ENCODE data around the gene PPP1R37. TPM values are rescaled to one million over a fixed set of nuclear protein-coding genes. Genes with fewer than 3 reads are reported as not detected.

The PPP1R37 gene
- total and polyA plus RNA-seq, 2 of the 13 experiments (the other 11 are each of a cell fraction or from before 2014, with no cell fraction given) = 9.0 to 14.3 TPM

DNA sequence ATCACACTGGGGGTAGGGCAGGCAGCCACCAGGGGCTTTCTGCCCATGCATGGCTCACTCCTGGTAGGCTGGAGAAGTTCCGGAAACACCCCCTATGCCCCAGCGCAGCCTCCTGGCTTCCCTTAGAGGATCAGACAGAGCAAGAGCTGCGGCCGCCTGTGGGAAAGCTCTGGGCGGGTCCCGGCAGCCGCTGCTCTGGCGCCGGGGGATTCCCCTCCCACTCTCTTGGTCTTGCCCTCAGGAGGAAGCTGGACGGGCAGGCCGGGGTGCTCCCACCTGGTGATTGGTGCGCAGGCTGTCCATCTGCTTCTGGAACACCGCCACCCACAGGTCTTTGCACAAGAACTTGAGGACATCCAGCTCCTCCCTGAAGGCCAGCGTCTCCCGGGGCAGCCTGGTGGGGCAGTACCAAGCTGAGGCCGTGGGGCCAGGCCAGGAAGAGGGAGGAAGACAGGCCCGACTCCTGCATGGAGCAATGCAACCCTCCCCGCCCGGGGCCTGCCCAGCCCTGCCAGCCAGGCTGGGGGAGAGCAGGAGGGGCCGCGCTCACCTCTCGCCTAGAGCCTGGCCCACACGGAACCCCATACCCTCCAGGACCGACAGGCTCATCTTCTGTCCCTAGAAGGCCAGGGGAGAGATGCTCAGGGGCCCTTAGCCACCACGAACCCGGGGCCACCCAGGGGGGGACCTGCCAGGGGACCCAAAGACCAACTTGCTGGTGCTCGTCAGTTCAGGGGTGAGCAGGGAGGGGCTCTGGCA, 71.8 kb downstream of the PPP1R37 start (continued):
- TF ChIP-seq ZNF609 (CRISPR knock-in tag; IDR thresholded peaks at IDR 0.05; ENCODE audit: borderline replicate concordance) (no peak), ZMAT5 (CRISPR knock-in tag; IDR thresholded peaks at IDR 0.05; ENCODE audit: borderline replicate concordance, low read depth) (no peak), MTA1 (CRISPR knock-in tag; IDR thresholded peaks at IDR 0.05; ENCODE audit: borderline replicate concordance) (no peak), KLF16 (CRISPR knock-in tag; IDR thresholded peaks at IDR 0.05) (no peak), ZNF136 (CRISPR knock-in tag; IDR thresholded peaks at IDR 0.05; ENCODE audit: low read depth) (no peak), STAT5B (CRISPR knock-in tag; IDR thresholded peaks at IDR 0.05) (no peak), REL (CRISPR knock-in tag; conservative IDR thresholded peaks at IDR 0.05) (no peak), ZNF766 (CRISPR knock-in tag; IDR thresholded peaks at IDR 0.05; ENCODE audit: borderline replicate concordance) (no peak), NFYB (CRISPR knock-in tag; IDR thresholded peaks at IDR 0.05) (peak; percentile 80), POLR2AphosphoS5 (IDR thresholded peaks at IDR 0.05; ENCODE audit: low read depth, low read length) (no peak), CCAR2 (optimal IDR thresholded peaks at IDR 0.05; ENCODE audit: low read depth, low read length) (no peak), ZNF607 (CRISPR knock-in tag; IDR thresholded peaks at IDR 0.05; ENCODE audit: borderline replicate concordance) (no peak), RAD21 (CRISPR knock-in tag; IDR thresholded peaks at IDR 0.05) (0 out of 2 replicates have a peak, but pooled peaks have one; percentile 14), ZNF572 (CRISPR knock-in tag; IDR thresholded peaks at IDR 0.05) (no peak), ZSCAN30 (CRISPR knock-in tag; IDR thresholded peaks at IDR 0.05) (no peak), MAX (IDR thresholded peaks at IDR 0.05) (0 out of 2 replicates have a peak, but pooled peaks have one; percentile 24)
- TF ChIP-seq, protein P1, sequence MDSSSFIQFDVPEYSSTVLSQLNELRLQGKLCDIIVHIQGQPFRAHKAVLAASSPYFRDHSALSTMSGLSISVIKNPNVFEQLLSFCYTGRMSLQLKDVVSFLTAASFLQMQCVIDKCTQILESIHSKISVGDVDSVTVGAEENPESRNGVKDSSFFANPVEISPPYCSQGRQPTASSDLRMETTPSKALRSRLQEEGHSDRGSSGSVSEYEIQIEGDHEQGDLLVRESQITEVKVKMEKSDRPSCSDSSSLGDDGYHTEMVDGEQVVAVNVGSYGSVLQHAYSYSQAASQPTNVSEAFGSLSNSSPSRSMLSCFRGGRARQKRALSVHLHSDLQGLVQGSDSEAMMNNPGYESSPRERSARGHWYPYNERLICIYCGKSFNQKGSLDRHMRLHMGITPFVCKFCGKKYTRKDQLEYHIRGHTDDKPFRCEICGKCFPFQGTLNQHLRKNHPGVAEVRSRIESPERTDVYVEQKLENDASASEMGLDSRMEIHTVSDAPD (CRISPR knock-in tag; IDR thresholded peaks at IDR 0.05) = no peak
- TF ChIP-seq, protein P2, sequence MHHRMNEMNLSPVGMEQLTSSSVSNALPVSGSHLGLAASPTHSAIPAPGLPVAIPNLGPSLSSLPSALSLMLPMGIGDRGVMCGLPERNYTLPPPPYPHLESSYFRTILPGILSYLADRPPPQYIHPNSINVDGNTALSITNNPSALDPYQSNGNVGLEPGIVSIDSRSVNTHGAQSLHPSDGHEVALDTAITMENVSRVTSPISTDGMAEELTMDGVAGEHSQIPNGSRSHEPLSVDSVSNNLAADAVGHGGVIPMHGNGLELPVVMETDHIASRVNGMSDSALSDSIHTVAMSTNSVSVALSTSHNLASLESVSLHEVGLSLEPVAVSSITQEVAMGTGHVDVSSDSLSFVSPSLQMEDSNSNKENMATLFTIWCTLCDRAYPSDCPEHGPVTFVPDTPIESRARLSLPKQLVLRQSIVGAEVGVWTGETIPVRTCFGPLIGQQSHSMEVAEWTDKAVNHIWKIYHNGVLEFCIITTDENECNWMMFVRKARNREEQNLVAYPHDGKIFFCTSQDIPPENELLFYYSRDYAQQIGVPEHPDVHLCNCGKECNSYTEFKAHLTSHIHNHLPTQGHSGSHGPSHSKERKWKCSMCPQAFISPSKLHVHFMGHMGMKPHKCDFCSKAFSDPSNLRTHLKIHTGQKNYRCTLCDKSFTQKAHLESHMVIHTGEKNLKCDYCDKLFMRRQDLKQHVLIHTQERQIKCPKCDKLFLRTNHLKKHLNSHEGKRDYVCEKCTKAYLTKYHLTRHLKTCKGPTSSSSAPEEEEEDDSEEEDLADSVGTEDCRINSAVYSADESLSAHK (CRISPR knock-in tag; IDR thresholded peaks at IDR 0.05; ENCODE audit: borderline replicate concordance) = no peak

Data from HepG2 (cell line).